Stimulated activated CD8-positive, alpha-beta memory T cell treated with anti-CD3 and anti-CD28 coated beads, Interleukin-12 subunit alpha, Interleukin-12 subunit beta, amount 100 ng/mL, for 24 hours (primary cell): ENCODE data around the gene CWC15.
"Not testable (repeated sequence)": the region's sequence is repeated elsewhere in the genome, so short reads cannot be mapped to it uniquely, and the experiment has no call there.

Source experiments
- DNase-seq: peaks from one replicate; pipeline ENCODE4 v3.0.0-alpha.2; 2020; ENCODE audit errors: extremely low read depth

CWC15 gene

GRCh38 chr11:94913718-94914394, 59.5 kb downstream of the CWC15 start:
- DNase-seq, result not testable (repeated sequence)

DNA sequence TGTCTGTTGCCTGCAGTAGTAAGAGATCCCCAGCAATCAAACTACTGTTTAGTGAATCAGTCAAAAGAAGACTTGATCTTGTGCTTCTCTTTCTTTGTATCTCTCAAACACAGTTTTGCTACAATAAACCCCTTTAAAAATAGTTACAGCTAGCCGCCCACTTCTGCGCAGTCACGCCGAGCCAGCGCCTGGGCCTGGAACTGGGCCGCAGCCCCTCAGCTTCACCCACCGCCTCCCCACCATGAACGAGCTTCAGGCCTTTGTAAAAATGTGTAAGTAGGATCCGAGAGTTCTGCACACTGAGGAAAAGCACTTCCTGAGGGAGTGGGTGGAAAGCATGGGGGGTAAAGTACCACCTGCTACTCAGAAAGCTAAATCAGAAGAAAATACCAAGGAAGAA, 60.5 kb downstream of the CWC15 start:
- no peak for DNase-seq
